ENCODE measurements around the gene CNKSR3.

The CNKSR3 gene

GRCh38 chr6:154448448-154449096 is 61.9 kb downstream of the CNKSR3 start:
- DNase-seq, result no peak

GRCh38 chr6:154447954-154448353 is 62.5 kb downstream of the CNKSR3 start:
- no peak for DNase-seq

- no peak for DNase-seq
Measured at GRCh38 chr6:154446984-154447383, 63.5 kb downstream of the CNKSR3 start.

- no peak for DNase-seq
Measured at GRCh38 chr6:154445417-154445816, 65.1 kb downstream of the CNKSR3 start.

GRCh38 chr6:154441995-154442310 is 68.5 kb downstream of the CNKSR3 start:
- DNase-seq, result no peak

- DNase-seq, result no peak
Measured at GRCh38 chr6:154440422-154441043, 70.0 kb downstream of the CNKSR3 start.

- no peak for DNase-seq
Measured at GRCh38 chr6:154440022-154440421, 70.5 kb downstream of the CNKSR3 start.

GRCh38 chr6:154438882-154439415 is 71.5 kb downstream of the CNKSR3 start:
- no peak for DNase-seq

- no peak for DNase-seq
Measured at GRCh38 chr6:154435400-154435945, 75.0 kb downstream of the CNKSR3 start.

- no peak for DNase-seq
Measured at GRCh38 chr6:154434662-154435061, 75.8 kb downstream of the CNKSR3 start.

GRCh38 chr6:154433477-154434241 is 76.8 kb downstream of the CNKSR3 start:
- DNase-seq, result no peak

- DNase-seq, result no peak
Measured at GRCh38 chr6:154432533-154433476, 77.7 kb downstream of the CNKSR3 start.

- no peak for DNase-seq
Measured at GRCh38 chr6:154430481-154430919, 80.0 kb downstream of the CNKSR3 start.

GRCh38 chr6:154429711-154430110 is 80.8 kb downstream of the CNKSR3 start:
- no peak for DNase-seq

- no peak for DNase-seq
Measured at GRCh38 chr6:154428897-154429296, 81.6 kb downstream of the CNKSR3 start.

- no peak for DNase-seq
Measured at GRCh38 chr6:154427446-154427845, 83.0 kb downstream of the CNKSR3 start.

GRCh38 chr6:154426997-154427396 is 83.5 kb downstream of the CNKSR3 start:
- DNase-seq, result no peak

- no peak for DNase-seq
Measured at GRCh38 chr6:154425034-154425433, 85.5 kb downstream of the CNKSR3 start.

GRCh38 chr6:154414021-154414813 is 96.3 kb downstream of the CNKSR3 start:
- DNase-seq, result no peak

GRCh38 chr6:154412106-154412820 is 98.2 kb downstream of the CNKSR3 start:
- no peak for DNase-seq

GRCh38 chr6:154411076-154411475 is 99.4 kb downstream of the CNKSR3 start:
- no peak for DNase-seq
